HEK293 (cell line): ENCODE data around the gene FAR1.

Source experiments
- ZNF121 ChIP-seq: fragments of 450-650 bp; formaldehyde crosslinking; IDR thresholded peaks from 2 replicates; pipeline ENCODE4 v1.5.1; 2016; ENCODE audit warnings: missing biosample characterization, missing genetic modification characterization
- ZNF350 ChIP-seq: fragments of 450-650 bp; formaldehyde crosslinking; IDR thresholded peaks from 2 replicates; pipeline ENCODE4 v1.5.0; 2017; ENCODE audit warnings: missing biosample characterization, mild to moderate bottlenecking, missing genetic modification characterization
- ZNF777 ChIP-seq: fragments of 450-650 bp; formaldehyde crosslinking; IDR thresholded peaks from 2 replicates; pipeline ENCODE4 v1.5.1; 2017; ENCODE audit warnings: missing biosample characterization, missing genetic modification characterization, borderline replicate concordance

- TF ChIP-seq ZNF777, result no peak
- no peak for TF ChIP-seq ZNF350 (tag by site-specific recombination)
- TF ChIP-seq ZNF121 (tag by site-specific recombination), result no peak
Measured at GRCh38 chr11:13762718-13763117, 94.2 kb downstream of the FAR1 start.
